K562 (cell line): ENCODE measurements around the gene PCSK6. TPM values are rescaled to one million over a fixed set of nuclear protein-coding genes. Genes with fewer than 3 reads are reported as not detected.

ENCODE experiments used
- ARHGAP35 ChIP-seq: fragments of 450-650 bp; IDR thresholded peaks from 2 replicates; pipeline ENCODE4 v1.6.1; 2018; ENCODE audit not compliant: partially characterized antibody
- ARID2 ChIP-seq: fragments of 450-650 bp; IDR thresholded peaks from 2 replicates; pipeline ENCODE4 v1.6.1; 2017; ENCODE audit warnings: antibody characterized with exemption, mild to moderate bottlenecking
- CC2D1A ChIP-seq: fragments of 450-650 bp; IDR thresholded peaks from 2 replicates; pipeline ENCODE4 v1.6.1; 2017; ENCODE audit warnings: mild to moderate bottlenecking
- COPS2 ChIP-seq: fragments of 450-650 bp; conservative IDR thresholded peaks from 2 replicates; pipeline ENCODE4 v1.6.1; 2016; ENCODE audit warnings: mild to moderate bottlenecking, moderate library complexity
- DPF2 ChIP-seq: fragments of 450-650 bp; IDR thresholded peaks from 2 replicates; pipeline ENCODE4 v1.6.1; 2016
- FOSL1 ChIP-seq: fragments of 200-800 bp; sonication (Bioruptor generic); conservative IDR thresholded peaks from 2 replicates; pipeline ENCODE4 v1.6.1; 2016; ENCODE audit warnings: missing genetic modification characterization, missing compliant biosample characterization
- GATA2 ChIP-seq: sonication (generic); formaldehyde crosslinking; IDR thresholded peaks from 2 replicates; pipeline ENCODE4 v1.4.0; 2020; ENCODE audit warnings: mild to moderate bottlenecking, missing genetic modification reagents
- GATAD2B ChIP-seq: fragments of 450-650 bp; IDR thresholded peaks from 2 replicates; pipeline ENCODE4 v1.6.1; 2017; ENCODE audit warnings: mild to moderate bottlenecking, borderline replicate concordance
- MTA1 ChIP-seq: fragments of 450-650 bp; IDR thresholded peaks from 2 replicates; pipeline ENCODE4 v1.6.1; 2017; ENCODE audit warnings: borderline replicate concordance
- MYC ChIP-seq, 2 experiments: fragments of 250-450 bp in 1 of 2; sonication (Bioruptor Pico) in 1 of 2; IDR thresholded peaks; 2 replicates each; pipeline versions ENCODE4 v1.5.1 to v1.6.1; 2012 to 2021; ENCODE audit warnings: low read depth in 2 of 2, borderline replicate concordance in 1 of 2, improper control_type of control experiment in 1 of 2, low read length in 1 of 2, mild to moderate bottlenecking in 1 of 2, moderate library complexity in 1 of 2
- POLR3A ChIP-seq: IDR thresholded peaks from 2 replicates; pipeline ENCODE4 v1.6.1; 2011; ENCODE audit warnings: borderline replicate concordance, mild to moderate bottlenecking, moderate library complexity; ENCODE audit not compliant: insufficient read length, insufficient read depth; ENCODE audit errors: extremely low read depth
- RCOR1 ChIP-seq, 2 experiments: IDR thresholded peaks; 2 replicates each; pipeline ENCODE4 v1.6.1; 2012; ENCODE audit warnings: low read depth in 2 of 2, low read length in 2 of 2, borderline replicate concordance in 1 of 2, improper control_type of control experiment in 1 of 2
- SMARCA4 ChIP-seq: fragments of 450-650 bp; IDR thresholded peaks from 2 replicates; pipeline ENCODE4 v1.6.1; 2016
- SMARCB1 ChIP-seq: IDR thresholded peaks from 2 replicates; pipeline ENCODE4 v1.6.1; 2011; ENCODE audit warnings: improper control_type of control experiment, low read depth; ENCODE audit not compliant: insufficient read length
- SMC3 ChIP-seq: conservative IDR thresholded peaks from 2 replicates; pipeline ENCODE4 v1.6.1; 2011; ENCODE audit warnings: low read depth, low read length, improper control_type of control experiment; ENCODE audit not compliant: insufficient read depth
- SNAPC5 ChIP-seq: fragments of 250-450 bp; sonication (Bioruptor Pico); IDR thresholded peaks from 2 replicates; pipeline ENCODE4 v1.8.0; 2021; ENCODE audit warnings: moderate library complexity, mild to moderate bottlenecking, inconsistent platforms
- SRSF3 ChIP-seq: fragments of 200-400 bp; formaldehyde crosslinking; IDR thresholded peaks from 2 replicates; pipeline ENCODE4 v1.6.1; 2016; ENCODE audit warnings: mild to moderate bottlenecking, low read length, moderate library complexity; ENCODE audit not compliant: insufficient read depth
- TOE1 ChIP-seq, 2 experiments: fragments of 450-650 bp in 1 of 2; sonication (generic) in 1 of 2; formaldehyde crosslinking in 1 of 2; IDR thresholded peaks; 2 replicates each; pipeline versions ENCODE4 v1.7.1 to v1.8.0; 2016 to 2022; ENCODE audit warnings: borderline replicate concordance in 2 of 2, mild to moderate bottlenecking in 2 of 2, antibody characterized with exemption in 1 of 2, inconsistent platforms in 1 of 2, low read depth in 1 of 2, missing genetic modification reagents in 1 of 2, moderate library complexity in 1 of 2
- U2AF1 ChIP-seq: fragments of 200-400 bp; formaldehyde crosslinking; optimal IDR thresholded peaks from 2 replicates; pipeline ENCODE3; 2017; ENCODE audit warnings: mild to moderate bottlenecking, low read depth, low read length, moderate library complexity
- ZNF232 ChIP-seq: sonication (generic); formaldehyde crosslinking; IDR thresholded peaks from 2 replicates; pipeline ENCODE4 v1.8.0; 2022; ENCODE audit warnings: mild to moderate bottlenecking, missing genetic modification reagents
- ZNF695 ChIP-seq: fragments of 450-650 bp; formaldehyde crosslinking; IDR thresholded peaks from 2 replicates; pipeline ENCODE4 v1.4.0; 2020; ENCODE audit warnings: mild to moderate bottlenecking, moderate library complexity
- ZNF75A ChIP-seq: fragments of 450-650 bp; formaldehyde crosslinking; IDR thresholded peaks from 2 replicates; pipeline ENCODE4 v1.4.0; 2020; ENCODE audit warnings: mild to moderate bottlenecking
- polyA plus RNA-seq, 8 experiments: library from polyadenylated mRNA; depleted of rRNA in 4 of 8; stranded (reverse) in 5 of 8; unstranded in 3 of 8; fragments of >200 nt; fragmentation: Nextera tagmentation in 2 of 8; fragmentation: Illumina TruSeq in 1 of 8; extraction: Ambion mirVana in 2 of 8; extraction: Trizol in 1 of 8; gene quantifications; 2 replicates each; pipeline versions ENCODE4 v1.2.1 to v1.2.3, GENCODE V29; 2011 to 2014; ENCODE audit warnings: inconsistent platforms in 1 of 8, missing spikeins in 1 of 8
- total RNA-seq, 7 experiments: library from RNA; depleted of rRNA in 6 of 7; stranded (reverse); fragments of >200 nt in 6 of 7; fragmentation: Illumina TruSeq in 2 of 7; extraction: Trizol in 2 of 7; gene quantifications; 2 replicates each; pipeline versions ENCODE4 v1.2.1 to v1.2.3, GENCODE V29; 2011 to 2021; ENCODE audit warnings: low replicate concordance in 1 of 7
- TF ChIP-seq, protein P1 (sequence below): IDR thresholded peaks from 2 replicates; pipeline ENCODE4 v1.6.1; 2014; ENCODE audit warnings: antibody characterized with exemption
- TF ChIP-seq, protein P2 (sequence below), 2 experiments: IDR thresholded peaks; 2 replicates each; pipeline ENCODE4 v1.6.1; 2012; ENCODE audit warnings: improper control_type of control experiment in 2 of 2, low read depth in 2 of 2, low read length in 2 of 2, borderline replicate concordance in 1 of 2

PCSK6 gene
- total and polyA plus RNA-seq, 9 of the 15 experiments (the other 6 are each of a cell fraction or from before 2014, with no cell fraction given), result 2.2 to 32.6 (median 14.5) TPM

DNA sequence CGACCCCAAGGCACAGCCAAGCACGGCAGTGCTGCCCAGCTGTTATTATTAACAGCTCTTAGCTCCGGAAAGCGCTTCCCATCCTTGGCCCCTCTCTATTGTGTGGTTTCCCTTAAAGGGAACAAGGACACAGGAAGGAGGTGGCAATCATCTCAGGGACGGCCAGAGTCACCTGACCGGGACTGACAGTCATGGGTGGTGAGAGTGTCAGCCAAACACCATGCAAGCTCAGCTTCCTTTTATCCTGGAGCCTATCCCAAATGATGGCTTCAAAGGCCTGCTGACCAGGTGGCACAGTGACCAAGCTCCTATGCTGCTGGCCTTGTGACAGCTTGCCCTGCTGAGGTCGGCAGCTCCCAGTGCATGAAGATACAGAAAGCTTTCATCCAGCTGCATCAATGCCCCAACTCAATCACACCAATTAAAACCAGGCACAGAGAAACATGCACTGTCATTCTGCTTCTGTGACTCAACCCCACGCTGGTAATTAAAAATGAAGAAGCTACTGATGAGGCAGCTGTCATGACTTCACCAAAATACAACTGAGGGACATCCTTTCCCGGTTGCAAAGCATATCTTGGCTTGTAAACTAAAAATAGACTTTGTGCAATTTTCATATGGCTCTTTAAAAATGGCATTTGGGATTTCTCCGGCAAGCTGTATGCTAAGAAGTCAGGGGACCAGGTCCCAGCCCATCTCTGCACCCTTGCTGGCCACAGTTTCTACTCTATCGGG is 34.0 kb downstream of the PCSK6 start (continued):
- TF ChIP-seq RCOR1 (IDR thresholded peaks at IDR 0.05; ENCODE audit: borderline replicate concordance in 1 of 2, low read depth in 2 of 2, low read length in 2 of 2) (peak in 1 of 2 experiments; percentile 51; a peak in 1 of 4 replicates), POLR3A (no peak), CC2D1A (no peak), ZNF232 (CRISPR knock-in tag) (no peak), GATA2 (CRISPR knock-in tag) (no peak), ZNF695 (CRISPR knock-in tag) (no peak), U2AF1 (no peak), SRSF3 (no peak), COPS2 (no peak), SMARCA4 (peak; percentile 68), DPF2 (peak; percentile 64; the same call in 1 of the 2 replicates), GATAD2B (no peak), SMARCB1 (no peak), ARID2 (no peak), ZNF75A (CRISPR knock-in tag) (no peak), MTA1 (0 out of 2 replicates have a peak, but pooled peaks have one; percentile 16), FOSL1 (tag) (peak; percentile 85), MYC (IDR thresholded peaks at IDR 0.05; ENCODE audit: low read depth, low read length) (no peak), MYC (CRISPR knock-in tag; IDR thresholded peaks at IDR 0.05; ENCODE audit: borderline replicate concordance, low read depth) (no peak), TOE1 (IDR thresholded peaks at IDR 0.05; ENCODE audit: borderline replicate concordance) (peak; percentile 49; the same call in 1 of the 2 replicates), TOE1 (CRISPR knock-in tag; IDR thresholded peaks at IDR 0.05; ENCODE audit: borderline replicate concordance, low read depth) (no peak), SMC3 (no peak), SNAPC5 (CRISPR knock-in tag) (no peak), ARHGAP35 (no peak)
- TF ChIP-seq, protein P1, sequence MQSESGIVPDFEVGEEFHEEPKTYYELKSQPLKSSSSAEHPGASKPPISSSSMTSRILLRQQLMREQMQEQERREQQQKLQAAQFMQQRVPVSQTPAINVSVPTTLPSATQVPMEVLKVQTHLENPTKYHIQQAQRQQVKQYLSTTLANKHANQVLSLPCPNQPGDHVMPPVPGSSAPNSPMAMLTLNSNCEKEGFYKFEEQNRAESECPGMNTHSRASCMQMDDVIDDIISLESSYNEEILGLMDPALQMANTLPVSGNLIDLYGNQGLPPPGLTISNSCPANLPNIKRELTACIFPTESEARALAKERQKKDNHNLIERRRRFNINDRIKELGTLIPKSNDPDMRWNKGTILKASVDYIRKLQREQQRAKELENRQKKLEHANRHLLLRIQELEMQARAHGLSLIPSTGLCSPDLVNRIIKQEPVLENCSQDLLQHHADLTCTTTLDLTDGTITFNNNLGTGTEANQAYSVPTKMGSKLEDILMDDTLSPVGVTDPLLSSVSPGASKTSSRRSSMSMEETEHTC, result no peak
- TF ChIP-seq, protein P2, sequence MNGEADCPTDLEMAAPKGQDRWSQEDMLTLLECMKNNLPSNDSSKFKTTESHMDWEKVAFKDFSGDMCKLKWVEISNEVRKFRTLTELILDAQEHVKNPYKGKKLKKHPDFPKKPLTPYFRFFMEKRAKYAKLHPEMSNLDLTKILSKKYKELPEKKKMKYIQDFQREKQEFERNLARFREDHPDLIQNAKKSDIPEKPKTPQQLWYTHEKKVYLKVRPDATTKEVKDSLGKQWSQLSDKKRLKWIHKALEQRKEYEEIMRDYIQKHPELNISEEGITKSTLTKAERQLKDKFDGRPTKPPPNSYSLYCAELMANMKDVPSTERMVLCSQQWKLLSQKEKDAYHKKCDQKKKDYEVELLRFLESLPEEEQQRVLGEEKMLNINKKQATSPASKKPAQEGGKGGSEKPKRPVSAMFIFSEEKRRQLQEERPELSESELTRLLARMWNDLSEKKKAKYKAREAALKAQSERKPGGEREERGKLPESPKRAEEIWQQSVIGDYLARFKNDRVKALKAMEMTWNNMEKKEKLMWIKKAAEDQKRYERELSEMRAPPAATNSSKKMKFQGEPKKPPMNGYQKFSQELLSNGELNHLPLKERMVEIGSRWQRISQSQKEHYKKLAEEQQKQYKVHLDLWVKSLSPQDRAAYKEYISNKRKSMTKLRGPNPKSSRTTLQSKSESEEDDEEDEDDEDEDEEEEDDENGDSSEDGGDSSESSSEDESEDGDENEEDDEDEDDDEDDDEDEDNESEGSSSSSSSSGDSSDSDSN (IDR thresholded peaks at IDR 0.05; ENCODE audit: borderline replicate concordance in 1 of 2, low read depth in 2 of 2, low read length in 2 of 2), result no peak
